Panc1 (cell line): ENCODE measurements around the gene GLIS1.

Experiments used
- POLR2AphosphoS5 ChIP-seq: IDR thresholded peaks from 2 replicates; pipeline ENCODE4 v1.6.1; 2012; ENCODE audit warnings: mild to moderate bottlenecking, low read depth, low read length, moderate library complexity
- SIN3A ChIP-seq: IDR thresholded peaks from 2 replicates; pipeline ENCODE4 v1.6.1; 2012; ENCODE audit warnings: low read depth, mild to moderate bottlenecking, low read length, moderate library complexity, borderline replicate concordance; ENCODE audit not compliant: insufficient read depth
- TCF7L2 ChIP-seq: IDR thresholded peaks from 2 replicates; pipeline ENCODE4 v1.6.1; 2011; ENCODE audit warnings: mild to moderate bottlenecking, low read depth, low read length, inconsistent platforms
- TF ChIP-seq, protein P1 (sequence below): fragments of 450-650 bp; IDR thresholded peaks from 2 replicates; pipeline ENCODE4 v1.5.1; 2017; ENCODE audit warnings: mild to moderate bottlenecking
- TF ChIP-seq, protein P2 (sequence below), 2 experiments: IDR thresholded peaks; 2 replicates each; pipeline ENCODE4 v1.6.1; 2011 to 2012; ENCODE audit warnings: low read depth in 2 of 2, control low read depth in 1 of 2, low read length in 1 of 2, mild to moderate bottlenecking in 1 of 2, moderate library complexity in 1 of 2; ENCODE audit not compliant: insufficient read depth in 1 of 2

DNA sequence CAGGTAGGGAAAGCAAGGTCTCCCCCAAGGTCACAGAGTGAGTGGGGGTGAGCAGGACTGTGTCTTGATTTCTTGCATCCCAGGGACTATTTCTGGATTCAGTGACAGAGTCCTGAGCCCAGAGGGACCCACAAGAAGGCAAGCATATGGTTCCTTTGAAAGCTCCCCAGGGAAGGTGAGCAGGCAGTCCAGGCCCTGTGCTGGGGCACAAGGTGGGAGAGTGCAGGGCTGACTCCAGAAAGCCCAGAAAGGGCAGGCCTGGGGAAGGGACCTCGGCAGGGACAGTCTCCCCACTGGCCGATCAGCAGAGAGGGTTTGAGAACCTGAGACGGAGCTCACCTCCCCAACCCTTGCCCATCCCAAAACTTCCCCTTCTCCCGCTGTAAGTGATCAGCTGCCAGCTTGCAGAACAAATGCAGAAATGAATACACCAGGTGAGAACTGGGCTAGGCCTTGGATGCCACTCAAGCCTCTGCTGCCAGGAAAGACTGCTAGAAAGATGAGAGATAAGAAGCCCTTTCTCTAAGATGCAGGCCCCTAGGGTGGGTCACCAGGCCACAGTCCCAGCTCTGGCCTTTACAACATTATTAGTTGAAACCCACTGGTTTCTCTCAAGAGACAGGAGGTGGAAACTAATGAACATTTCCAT, 121.0 kb downstream of the GLIS1 start:
- TF ChIP-seq, protein P1, sequence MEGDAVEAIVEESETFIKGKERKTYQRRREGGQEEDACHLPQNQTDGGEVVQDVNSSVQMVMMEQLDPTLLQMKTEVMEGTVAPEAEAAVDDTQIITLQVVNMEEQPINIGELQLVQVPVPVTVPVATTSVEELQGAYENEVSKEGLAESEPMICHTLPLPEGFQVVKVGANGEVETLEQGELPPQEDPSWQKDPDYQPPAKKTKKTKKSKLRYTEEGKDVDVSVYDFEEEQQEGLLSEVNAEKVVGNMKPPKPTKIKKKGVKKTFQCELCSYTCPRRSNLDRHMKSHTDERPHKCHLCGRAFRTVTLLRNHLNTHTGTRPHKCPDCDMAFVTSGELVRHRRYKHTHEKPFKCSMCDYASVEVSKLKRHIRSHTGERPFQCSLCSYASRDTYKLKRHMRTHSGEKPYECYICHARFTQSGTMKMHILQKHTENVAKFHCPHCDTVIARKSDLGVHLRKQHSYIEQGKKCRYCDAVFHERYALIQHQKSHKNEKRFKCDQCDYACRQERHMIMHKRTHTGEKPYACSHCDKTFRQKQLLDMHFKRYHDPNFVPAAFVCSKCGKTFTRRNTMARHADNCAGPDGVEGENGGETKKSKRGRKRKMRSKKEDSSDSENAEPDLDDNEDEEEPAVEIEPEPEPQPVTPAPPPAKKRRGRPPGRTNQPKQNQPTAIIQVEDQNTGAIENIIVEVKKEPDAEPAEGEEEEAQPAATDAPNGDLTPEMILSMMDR = no peak
- TF ChIP-seq, protein P2, sequence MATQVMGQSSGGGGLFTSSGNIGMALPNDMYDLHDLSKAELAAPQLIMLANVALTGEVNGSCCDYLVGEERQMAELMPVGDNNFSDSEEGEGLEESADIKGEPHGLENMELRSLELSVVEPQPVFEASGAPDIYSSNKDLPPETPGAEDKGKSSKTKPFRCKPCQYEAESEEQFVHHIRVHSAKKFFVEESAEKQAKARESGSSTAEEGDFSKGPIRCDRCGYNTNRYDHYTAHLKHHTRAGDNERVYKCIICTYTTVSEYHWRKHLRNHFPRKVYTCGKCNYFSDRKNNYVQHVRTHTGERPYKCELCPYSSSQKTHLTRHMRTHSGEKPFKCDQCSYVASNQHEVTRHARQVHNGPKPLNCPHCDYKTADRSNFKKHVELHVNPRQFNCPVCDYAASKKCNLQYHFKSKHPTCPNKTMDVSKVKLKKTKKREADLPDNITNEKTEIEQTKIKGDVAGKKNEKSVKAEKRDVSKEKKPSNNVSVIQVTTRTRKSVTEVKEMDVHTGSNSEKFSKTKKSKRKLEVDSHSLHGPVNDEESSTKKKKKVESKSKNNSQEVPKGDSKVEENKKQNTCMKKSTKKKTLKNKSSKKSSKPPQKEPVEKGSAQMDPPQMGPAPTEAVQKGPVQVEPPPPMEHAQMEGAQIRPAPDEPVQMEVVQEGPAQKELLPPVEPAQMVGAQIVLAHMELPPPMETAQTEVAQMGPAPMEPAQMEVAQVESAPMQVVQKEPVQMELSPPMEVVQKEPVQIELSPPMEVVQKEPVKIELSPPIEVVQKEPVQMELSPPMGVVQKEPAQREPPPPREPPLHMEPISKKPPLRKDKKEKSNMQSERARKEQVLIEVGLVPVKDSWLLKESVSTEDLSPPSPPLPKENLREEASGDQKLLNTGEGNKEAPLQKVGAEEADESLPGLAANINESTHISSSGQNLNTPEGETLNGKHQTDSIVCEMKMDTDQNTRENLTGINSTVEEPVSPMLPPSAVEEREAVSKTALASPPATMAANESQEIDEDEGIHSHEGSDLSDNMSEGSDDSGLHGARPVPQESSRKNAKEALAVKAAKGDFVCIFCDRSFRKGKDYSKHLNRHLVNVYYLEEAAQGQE (IDR thresholded peaks at IDR 0.05; ENCODE audit: insufficient read depth in 1 of 2, low read depth in 2 of 2, low read length in 1 of 2) = no peak
- no peak for TF ChIP-seq POLR2AphosphoS5
- TF ChIP-seq SIN3A = no peak
- no peak for TF ChIP-seq TCF7L2
